ENCODE measurements around the gene IGF2R. TPM values are rescaled to one million over a fixed set of nuclear protein-coding genes. Genes with fewer than 3 reads are reported as not detected.

The IGF2R gene
- total and polyA plus RNA-seq, 2 experiments from 2014 or later: 61.2 to 132 TPM

GRCh38 chr6:159984268-159984786 lies 15.4 kb downstream of the IGF2R start:
- H3K4me2 ChIP-seq: no peak overlapping the region
- no peaks in the 10 kb centered on the region for H3K36me3 ChIP-seq (replicated peaks; ENCODE audit: insufficient read depth, low read depth)
- peaks cover 46% of the 10 kb centered on the region for H3K4me1 ChIP-seq (ENCODE audit: insufficient read depth)
- H3K9me3 ChIP-seq (ENCODE audit: low read depth): no peaks in the 10 kb centered on the region
- no peaks in the 10 kb centered on the region for H3K27me3 ChIP-seq
- H3K9me2 ChIP-seq (replicated peaks; ENCODE audit: insufficient read depth): no peaks in the 10 kb centered on the region
- H3K4me3 ChIP-seq: no peak overlapping the region
- H2AFZ ChIP-seq: no peak overlapping the region
- H4K20me1 ChIP-seq (ENCODE audit: insufficient read depth, poor library complexity, severe bottlenecking): peaks cover 98% of the 10 kb centered on the region
- no peak for DNase-seq (ENCODE audit: low spot score)
- H3K27ac ChIP-seq: no peak overlapping the region
- TF ChIP-seq EZH2phosphoT487 (IDR thresholded peaks at IDR 0.05; ENCODE audit: low read depth, severe bottlenecking, unreplicated experiment) (no peak), CTCF (IDR thresholded peaks at IDR 0.05; ENCODE audit: poor library complexity) (no peak), EZH2 (IDR thresholded peaks at IDR 0.05; ENCODE audit: borderline replicate concordance) (no peak)
- H3K79me2 ChIP-seq: peaks cover 100% of the 10 kb centered on the region
- WGBS (ENCODE audit: low lambda C conversion rate, missing lambda C conversion rate): 86% methylated on average over 11 of the region's 11 CpGs

- peaks cover 46% of the 10 kb centered on the region for H3K4me1 ChIP-seq (ENCODE audit: insufficient read depth)
- H2AFZ ChIP-seq: no peak overlapping the region
- no peaks in the 10 kb centered on the region for H3K9me2 ChIP-seq (replicated peaks; ENCODE audit: insufficient read depth)
- H3K27me3 ChIP-seq: no peaks in the 10 kb centered on the region
- no peaks in the 10 kb centered on the region for H3K9me3 ChIP-seq (ENCODE audit: low read depth)
- no peak overlapping the region for H3K4me3 ChIP-seq
- H3K79me2 ChIP-seq: peaks cover 100% of the 10 kb centered on the region
- peaks cover 100% of the 10 kb centered on the region for H4K20me1 ChIP-seq (ENCODE audit: insufficient read depth, poor library complexity, severe bottlenecking)
- no peak overlapping the region for H3K27ac ChIP-seq
- H3K36me3 ChIP-seq (replicated peaks; ENCODE audit: insufficient read depth, low read depth): no peaks in the 10 kb centered on the region
- TF ChIP-seq EZH2 (IDR thresholded peaks at IDR 0.05; ENCODE audit: borderline replicate concordance): no peak
- no peak for TF ChIP-seq CTCF (IDR thresholded peaks at IDR 0.05; ENCODE audit: poor library complexity)
- TF ChIP-seq EZH2phosphoT487 (IDR thresholded peaks at IDR 0.05; ENCODE audit: low read depth, severe bottlenecking, unreplicated experiment): no peak
- 91% methylated on average over 11 of the region's 11 CpGs for WGBS (ENCODE audit: low lambda C conversion rate, missing lambda C conversion rate)
- H3K4me2 ChIP-seq: no peak overlapping the region
- no peak for DNase-seq (ENCODE audit: low spot score)
These were observed 16.5 kb downstream of the IGF2R start for GRCh38 chr6:159985296-159985945.

GRCh38 chr6:159988983-159989454 lies 20.1 kb downstream of the IGF2R start:
- H3K79me2 ChIP-seq: peaks cover 100% of the 10 kb centered on the region
- TF ChIP-seq EZH2phosphoT487 (IDR thresholded peaks at IDR 0.05; ENCODE audit: low read depth, severe bottlenecking, unreplicated experiment) (no peak), EZH2 (IDR thresholded peaks at IDR 0.05; ENCODE audit: borderline replicate concordance) (no peak)
- no peaks in the 10 kb centered on the region for H3K9me2 ChIP-seq (replicated peaks; ENCODE audit: insufficient read depth)
- no peak for DNase-seq (ENCODE audit: low spot score)
- 83% methylated on average over 7 of the region's 7 CpGs for WGBS (ENCODE audit: low lambda C conversion rate, missing lambda C conversion rate)
- H3K36me3 ChIP-seq (replicated peaks; ENCODE audit: insufficient read depth, low read depth): no peaks in the 10 kb centered on the region
- H3K4me3 ChIP-seq: no peak overlapping the region
- H3K27me3 ChIP-seq: no peaks in the 10 kb centered on the region
- H3K27ac ChIP-seq: no peak overlapping the region
- H3K9me3 ChIP-seq (ENCODE audit: low read depth): no peaks in the 10 kb centered on the region
- peaks cover 14% of the 10 kb centered on the region for H3K4me1 ChIP-seq (ENCODE audit: insufficient read depth)
- H3K4me2 ChIP-seq: no peak overlapping the region
- H4K20me1 ChIP-seq (ENCODE audit: insufficient read depth, poor library complexity, severe bottlenecking): peaks cover 95% of the 10 kb centered on the region
- no peak overlapping the region for H2AFZ ChIP-seq
